HG02852 (cell line): ENCODE results near the gene HSBP1L1.

ENCODE experiments used
- ATAC-seq: cut with Tn5 transposase; IDR thresholded peaks from one replicate; pipeline ENCODE4 v1.9.1; 2021; ENCODE audit warnings: mild to moderate bottlenecking, moderate library complexity; ENCODE audit not compliant: unreplicated experiment

Gene HSBP1L1

DNA sequence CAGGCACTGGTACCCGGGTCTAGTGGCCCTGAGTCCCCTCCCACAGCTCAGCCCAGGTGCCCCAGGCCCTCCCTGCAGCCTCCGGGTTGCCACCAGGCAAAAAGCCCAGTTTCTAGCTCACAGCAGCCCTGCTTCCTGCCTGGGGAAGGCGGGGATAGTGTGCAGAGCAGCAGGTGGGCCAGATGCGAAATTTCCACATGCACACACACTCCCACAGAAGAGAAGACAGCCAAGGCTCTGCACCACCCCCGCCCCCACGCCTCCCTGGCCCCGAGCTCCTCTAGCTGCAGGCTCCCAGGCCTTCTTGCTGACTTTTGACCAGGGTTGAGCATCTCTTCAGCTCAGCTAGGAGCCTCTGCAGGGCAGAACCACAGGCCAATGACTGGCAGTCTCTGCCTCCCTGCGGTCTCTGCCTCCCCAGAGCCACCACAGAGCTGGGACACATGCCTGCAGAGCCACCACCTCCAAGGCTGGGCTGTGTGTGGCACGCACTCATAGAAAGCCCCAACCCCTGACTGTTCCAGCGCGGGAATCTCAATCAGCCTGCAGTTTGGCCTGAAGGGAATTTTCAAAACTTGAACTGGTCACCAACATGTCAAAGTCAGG lies 20.2 kb upstream of the HSBP1L1 start:
- ATAC-seq: peak; percentile 58

DNA sequence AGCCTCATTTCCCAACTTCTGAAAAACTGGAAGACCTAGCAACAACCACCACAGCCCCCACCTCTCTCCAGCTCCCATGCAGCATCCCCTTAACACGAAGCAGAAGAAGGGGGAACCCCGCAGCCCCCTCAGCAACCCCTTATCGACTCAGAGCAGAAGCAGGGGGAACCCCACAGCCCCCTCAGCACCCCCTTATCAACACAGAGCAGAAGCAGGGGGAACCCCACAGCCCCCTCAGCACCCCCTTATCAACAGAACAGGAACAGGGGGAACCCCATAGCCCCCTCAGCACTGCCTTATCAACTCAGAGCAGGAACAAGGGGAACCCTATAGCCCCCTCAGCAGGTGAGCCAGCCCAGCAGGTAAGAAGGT lies 19.7 kb upstream of the HSBP1L1 start:
- ATAC-seq: peak; percentile 9

DNA sequence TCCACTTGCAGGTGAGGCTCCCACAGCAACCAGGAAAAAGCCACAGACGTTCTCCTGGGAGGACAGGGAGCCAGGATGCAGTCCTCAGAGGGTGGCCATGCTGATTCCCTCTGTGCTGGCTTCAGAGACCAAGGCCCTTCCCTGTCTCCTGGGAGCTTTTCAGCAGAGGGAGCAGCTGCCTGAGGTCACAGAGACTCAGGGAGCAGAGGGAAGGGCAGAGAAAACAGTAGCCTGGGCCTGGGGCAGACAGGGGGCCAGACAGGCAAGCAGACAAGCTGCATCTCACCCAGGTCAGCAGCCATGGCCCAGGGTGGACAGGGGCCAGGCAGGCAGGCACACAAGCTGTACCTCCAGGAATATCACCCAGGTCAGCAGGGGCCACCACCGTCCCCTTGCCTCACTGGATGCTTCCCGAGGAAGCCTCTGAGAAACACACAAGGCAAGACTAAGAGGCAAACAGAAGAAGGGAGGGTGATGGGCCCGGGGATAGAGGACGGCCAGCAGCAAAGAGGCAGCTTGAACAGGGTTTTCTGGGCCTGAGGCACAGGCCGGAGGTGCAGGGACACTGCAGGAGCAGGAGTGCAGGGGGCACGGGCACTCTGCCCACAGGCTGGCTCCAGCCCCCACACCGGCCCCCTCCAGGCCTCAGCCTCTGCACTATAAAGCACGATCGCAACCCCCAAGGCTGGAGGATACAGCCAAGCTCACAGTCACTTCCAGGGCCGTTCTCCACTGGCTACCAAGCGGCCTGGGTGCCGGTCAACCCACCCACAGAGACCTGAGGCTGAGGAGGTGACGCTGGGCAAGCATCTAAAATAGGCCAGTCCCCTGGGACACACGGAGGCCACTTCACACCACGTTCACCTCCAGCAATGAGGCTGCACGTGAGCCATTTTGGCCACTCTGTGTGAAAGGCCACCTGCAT lies 19.1 kb upstream of the HSBP1L1 start:
- no peak for ATAC-seq

DNA sequence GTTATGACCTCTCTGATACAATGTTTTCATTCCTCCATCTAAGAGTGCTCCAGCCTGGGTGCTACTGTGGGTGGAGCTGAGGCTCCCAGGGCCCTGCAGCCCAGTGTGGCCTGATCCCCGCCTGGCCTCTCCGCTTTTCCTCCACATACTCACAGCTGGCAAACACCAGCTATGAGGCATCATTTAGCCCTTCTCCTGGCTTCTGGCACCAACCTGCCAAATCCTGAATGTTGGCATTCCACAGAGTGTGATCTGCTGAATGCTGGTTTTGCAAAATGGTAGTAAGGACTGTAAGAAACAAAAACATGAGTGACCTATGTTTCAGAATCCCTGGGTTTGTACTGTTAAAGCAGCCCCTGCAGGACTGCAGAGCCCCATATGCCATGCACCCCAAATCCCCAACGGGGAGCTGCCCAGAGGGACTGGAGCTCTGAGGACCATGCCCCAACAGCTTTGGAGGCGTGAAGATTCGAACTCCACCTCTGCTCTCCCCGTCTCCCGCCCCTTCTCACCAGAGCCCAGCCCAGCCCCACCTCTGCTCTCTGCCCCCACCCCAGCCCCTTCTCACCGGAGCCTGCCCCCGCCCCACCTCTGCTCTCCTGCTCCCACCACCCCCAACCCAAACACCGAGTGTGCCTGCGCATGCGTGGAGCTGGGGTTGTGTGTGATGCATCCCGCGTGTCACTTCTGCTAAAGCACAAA lies 17.2 kb upstream of the HSBP1L1 start:
- no peak for ATAC-seq

DNA sequence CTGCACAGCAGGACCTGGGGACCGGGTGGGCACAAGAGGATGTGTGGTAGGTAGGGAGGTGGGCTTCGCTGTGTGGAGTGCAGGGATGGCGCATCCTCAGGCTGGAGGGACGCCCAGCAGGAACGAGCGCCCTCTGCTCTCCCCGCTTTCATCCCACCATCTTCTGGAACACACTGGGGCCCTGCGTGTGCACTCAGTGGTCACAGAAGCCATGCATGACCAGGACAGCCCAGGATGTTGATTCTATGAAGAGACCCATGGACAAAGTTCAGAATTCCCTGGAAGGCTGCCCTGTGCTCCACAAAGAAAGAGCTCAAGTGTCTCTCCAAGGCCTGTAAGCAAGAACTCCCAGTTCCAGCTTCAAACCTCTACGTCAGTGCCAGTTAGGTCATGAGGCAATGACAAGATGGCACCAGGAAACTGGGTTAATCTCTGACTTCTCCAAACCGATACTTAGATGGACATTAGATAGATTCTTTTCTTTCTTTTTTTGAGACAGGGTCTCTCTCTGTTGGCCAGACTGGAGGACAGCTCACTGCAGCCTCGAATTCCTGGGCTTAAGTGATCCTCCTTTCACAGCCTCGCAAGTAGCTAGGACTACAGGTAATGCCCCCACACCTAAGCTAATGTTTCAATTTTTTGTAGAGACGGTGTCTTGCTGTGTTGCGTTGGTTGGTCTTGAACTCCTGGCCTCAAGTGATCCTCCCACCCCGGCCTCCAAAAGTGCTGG lies 16.4 kb upstream of the HSBP1L1 start:
- no peak for ATAC-seq

DNA sequence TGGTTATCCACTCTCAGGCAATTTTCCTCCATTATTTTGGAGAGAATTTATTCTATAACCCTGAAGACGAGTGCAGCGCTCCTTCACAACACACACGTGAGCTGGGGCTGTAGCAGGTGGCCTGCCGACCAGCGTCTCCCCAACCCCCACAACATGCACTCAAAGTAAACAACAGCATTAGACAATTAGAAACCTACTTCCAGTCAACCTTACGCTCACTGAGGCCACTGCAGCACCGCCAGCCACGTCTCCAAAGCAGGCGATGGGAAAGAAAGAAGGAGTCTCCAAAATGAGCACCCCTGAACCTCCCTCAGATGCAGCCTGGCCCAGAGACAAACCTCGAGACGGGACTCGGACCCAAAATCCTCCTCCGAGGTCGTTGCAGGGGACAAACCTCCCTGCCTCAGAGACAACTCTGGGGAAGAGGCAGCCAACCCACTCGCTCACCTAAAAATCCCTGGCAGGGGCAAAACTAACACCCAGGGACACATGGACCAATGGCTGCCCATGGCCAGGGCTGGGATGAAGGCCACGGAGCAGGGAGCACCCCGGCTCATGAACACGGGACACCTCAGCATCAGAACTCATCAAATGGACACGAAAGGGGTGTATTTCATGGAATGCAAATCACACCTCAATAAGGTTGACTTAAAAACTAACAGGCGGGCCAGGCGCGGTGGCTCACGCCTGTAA lies 15.6 kb upstream of the HSBP1L1 start:
- ATAC-seq: no peak

DNA sequence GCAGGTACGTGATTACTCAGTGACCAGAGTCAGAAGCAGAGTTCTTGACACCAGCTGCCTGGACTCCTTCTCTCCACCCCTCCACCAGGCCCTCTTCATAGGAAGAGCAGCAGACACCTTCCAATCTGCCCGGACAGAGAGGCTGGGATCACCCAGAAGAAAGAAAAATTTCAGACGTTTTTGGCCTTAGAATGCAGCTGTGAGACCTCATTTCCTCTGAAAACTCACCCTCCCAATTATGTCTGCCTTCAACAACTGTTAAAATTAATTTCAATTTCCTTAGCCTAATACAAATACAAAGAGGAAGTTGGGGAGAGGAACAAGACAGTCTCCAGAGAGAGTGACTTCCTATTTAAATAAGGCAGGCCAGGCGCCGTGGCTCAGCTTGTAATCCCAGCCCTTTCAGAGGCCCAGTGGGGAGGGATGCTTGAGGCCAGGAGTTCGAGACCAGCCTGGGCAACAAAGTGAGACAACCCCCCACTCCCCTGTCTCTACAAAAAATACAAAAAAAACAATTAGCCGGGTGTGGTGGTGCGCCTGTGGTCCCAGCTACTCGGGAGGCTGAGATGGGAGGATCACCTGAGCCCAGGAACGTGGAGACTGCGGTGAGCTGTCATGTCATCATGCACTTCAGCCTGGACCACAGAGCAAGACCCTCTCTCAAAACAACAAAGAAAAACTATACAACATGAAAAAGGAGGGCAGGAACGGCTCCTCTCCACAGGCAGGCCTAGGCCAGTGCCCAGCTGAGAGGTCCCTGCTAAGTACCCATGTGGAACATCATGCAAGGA lies 14.6 kb upstream of the HSBP1L1 start:
- ATAC-seq: peak; percentile 21

DNA sequence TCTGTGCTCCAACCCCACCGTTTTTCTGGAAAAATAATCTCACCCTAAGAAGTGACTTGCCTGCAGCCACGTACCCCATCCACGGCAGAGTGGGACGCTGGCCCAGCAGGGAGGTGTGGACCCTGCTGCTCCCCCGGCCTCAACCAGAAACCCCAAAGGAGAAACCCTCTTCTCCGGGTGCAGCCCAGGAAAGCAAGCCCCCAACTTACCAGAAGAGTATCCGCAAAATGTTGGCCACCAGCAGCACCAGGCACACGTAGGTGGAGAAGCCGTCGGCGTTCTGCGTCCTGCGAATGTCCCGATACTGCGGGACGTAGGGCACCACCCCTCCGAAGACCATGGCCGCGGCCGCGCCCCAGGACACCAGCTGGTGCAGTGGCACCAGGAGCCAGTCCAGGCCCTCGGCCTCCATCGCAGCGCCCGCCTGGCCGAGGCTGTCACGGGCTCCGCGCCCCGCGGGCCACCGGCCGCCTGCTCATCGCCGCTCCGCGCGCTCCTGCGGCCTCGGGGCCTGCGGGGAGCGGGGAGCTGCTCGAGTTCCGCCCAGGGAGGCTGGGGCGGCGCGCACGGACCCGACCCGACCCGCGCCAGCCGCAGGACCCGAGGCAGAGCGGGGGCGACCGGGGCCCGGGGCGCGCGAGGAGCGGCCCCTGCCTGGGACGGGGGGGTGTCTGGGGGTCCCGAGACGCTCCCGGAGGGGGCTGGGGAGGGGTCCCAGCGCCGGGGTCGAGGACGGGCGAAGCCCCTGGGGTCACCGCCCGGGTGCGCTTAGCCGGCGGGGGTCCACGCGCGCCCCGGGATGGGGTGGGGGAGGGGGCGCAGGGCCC lies 13.7 kb upstream of the HSBP1L1 start:
- ATAC-seq: peak; percentile 31

DNA sequence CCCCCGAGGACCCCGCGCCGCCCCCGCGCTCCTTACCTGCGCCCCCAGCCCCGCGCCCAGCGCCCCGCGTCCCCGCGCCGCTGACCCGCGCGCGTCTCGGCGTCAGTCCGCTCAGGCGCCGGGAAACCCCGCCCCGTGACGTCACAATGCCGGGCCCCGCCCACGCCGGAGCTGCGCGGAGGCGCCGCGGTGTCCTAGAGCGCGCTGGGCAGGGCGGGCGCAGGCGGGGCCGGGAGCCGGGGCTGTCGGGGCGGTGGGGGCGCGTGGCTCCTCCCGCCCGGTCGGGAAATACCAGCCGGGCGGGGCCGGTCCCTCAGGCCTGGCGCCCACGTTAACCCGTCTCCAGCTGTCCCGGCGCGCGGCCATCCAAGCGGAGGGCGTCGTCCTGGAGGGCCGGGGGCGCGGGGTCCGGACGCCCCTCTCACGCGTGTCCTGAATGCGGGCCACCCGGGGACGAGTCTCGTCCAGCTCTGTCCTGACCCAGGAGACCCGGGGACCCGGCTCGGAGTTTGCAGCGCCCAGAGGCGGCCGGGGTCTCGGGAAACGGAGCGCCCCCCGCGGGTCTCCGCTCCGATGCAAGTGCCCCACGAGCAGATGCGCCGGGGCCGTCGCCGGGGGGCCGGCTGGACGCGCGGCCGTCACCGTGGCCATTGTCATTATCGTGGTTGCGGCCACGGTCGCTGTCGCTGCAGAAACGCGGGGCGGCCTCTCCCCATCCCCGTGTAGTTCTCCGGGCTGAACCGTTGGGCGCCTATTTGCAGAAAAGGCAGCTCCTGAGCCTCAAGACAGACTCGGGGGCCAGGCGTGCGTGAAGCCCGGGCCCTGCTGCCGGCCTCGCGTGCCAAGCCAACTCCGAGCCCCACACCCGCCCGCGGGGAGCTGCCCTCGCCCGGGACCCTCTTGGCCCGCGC lies 12.6 kb upstream of the HSBP1L1 start, which contains the start of gene SLC66A2:
Gene SLC66A2 (minus strand): TSS at position 109 of the 911 bp plus-strand sequence. CDS start 727 bp downstream, outside the sequence.
- peak; percentile 77 for ATAC-seq

DNA sequence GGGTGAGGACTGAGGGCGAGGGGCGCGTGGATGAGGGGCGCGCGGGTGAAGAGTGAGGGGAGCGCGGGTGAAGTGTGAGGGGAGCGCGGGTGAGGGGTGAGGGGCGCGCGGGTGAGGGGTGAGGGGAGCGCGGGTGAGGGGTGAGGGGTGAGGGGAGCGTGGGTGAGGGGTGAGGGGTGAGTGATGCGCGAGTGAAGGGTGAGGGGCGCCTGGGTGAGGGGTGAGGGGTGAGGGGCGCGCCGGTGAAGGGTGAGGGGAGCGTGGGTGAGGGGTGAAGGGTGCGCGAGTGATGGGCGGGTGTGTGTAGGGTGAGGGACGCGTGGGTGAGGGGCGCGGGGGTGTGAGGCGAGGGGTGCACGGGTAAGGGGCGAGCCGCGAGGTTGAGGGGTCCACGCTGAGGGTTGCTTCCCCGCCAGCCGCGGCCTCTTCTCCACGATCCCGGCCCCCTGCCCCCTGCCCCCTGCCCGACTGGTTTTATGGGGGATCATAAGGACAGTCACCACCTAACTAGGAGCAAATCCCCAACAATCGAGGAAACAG lies 11.9 kb upstream of the HSBP1L1 start:
- ATAC-seq: no peak

DNA sequence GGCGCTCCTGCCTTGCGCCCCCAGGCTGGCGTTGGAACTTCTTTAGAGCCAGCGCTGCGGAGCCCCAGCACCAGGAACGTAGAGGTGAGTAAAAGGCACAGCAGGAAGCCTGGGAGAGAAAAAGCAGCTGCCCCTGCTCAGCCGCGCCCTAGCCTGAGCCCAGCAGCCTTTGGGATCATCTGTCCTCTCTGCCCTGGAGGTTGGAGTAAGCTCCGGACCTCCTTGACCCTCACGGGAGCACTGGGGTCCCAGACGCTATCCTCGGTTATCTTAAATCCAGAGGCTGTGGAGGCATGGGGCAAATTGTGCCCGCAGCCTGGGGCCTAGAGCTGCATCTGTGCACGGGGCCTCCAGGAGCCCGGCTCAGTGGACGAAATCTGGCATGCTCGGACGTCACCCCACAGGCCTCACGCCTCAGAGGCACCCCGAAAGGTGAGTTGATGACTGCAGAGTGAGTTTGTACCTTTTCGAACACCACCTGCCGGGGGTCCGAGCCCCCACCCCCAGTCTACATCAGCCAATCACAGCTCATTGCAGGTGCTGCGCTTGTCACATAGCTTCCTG lies 11.4 kb upstream of the HSBP1L1 start:
- ATAC-seq: no peak

DNA sequence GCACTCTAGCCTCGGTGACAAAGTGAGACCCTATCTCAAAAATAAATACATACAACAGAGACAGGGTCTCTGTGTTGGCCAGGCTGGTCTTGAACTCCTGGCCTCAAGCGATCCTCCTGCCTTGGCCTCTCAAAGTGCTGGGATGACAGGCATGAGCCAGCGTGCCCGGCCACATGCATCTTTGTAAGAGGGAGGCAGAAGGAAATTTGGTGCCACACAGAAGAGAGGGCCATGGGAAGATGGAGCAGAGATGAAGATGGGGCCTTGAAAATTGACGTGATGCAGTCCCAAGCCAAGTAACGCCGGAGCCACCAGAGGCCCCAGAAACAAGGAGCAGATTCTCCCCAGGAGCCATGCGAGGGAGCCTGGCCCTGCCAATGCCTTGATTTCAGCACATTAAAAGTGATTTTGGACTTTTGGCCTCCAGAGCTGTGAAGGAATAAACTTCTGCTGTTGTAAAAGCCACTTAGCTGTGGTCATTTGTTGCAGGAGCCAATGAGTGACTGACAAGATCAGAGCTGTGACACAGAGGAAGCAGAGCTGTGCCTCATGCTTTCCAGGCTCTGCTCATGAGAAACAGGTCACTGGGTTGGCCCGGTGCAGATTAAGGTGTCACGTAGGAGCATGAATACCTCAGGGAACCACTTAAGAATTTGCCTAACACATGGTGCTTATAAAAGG lies 10.3 kb upstream of the HSBP1L1 start:
- ATAC-seq: no peak

DNA sequence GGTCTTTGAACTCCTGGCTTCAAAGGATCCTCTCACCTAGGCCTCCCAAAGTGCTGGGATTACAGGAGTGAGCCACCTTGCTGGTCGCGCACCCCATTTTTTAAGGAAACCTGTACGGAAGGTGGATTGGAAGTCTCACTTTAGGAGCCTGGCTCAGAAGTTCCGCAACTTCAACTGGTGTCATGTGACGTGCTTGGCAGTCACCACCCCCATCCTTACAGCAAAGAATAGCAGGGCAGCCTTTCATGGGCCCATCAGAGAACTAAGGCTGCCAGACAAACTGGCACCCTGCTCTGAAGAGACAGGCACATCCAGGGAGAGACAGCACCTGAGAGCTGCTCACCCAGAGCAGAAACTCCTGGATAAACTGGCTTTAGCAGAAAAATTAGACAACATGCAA lies 9.7 kb upstream of the HSBP1L1 start:
- ATAC-seq: no peak

DNA sequence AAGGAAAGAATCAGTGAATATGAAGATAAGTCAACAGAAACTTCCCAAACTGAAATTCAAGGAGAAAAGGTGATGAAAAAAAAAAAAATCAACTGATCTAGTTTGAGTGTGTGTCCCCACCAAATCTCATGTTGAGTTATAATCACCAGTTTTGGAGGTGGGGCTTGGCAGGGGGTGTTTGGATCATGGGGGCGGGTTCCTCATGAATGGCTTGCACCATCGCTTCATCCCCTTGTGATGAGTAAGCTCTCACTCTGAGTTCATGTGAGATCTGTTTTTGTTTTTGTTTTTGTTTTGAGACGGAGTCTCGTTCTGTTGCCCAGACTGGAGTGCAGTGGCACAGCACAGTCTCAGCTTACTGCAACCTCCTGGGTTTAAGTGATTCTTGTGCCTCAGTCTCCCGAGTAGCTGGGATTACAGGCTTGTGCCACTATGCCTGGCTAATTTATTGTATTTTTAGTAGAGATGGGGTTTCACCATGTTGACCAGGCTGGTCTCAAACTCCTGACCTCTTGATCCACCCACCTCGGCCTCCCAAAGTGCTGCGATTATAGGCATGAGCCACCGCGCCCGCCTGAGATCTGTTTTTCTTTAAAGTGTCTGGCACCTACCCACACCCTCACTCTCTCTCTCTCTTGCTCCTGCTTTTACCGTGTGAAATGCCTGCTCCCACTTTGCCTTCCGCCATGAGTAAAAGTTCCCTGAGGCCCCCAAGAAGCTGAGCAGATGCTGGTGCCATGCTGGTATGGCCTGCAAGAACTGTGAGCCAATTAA lies 9.0 kb upstream of the HSBP1L1 start:
- no peak for ATAC-seq

DNA sequence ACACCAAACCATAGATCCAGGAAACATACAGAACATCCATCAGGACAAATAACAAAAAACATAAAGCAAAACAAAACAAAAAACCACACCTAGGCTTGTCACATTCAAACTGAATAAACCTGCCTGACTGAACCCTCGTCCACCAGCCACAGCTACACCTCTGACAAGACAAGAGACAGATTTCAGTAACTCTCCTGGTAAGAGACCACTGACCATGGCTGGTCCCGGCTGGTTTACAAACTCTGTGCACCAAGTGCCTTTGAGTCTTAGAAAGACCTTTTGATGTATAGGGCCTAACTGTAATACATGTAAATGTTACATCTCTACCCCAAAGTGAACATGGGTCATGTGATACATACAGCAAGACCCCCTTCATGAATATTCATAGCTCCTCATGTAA lies 8.2 kb upstream of the HSBP1L1 start:
- ATAC-seq: no peak

DNA sequence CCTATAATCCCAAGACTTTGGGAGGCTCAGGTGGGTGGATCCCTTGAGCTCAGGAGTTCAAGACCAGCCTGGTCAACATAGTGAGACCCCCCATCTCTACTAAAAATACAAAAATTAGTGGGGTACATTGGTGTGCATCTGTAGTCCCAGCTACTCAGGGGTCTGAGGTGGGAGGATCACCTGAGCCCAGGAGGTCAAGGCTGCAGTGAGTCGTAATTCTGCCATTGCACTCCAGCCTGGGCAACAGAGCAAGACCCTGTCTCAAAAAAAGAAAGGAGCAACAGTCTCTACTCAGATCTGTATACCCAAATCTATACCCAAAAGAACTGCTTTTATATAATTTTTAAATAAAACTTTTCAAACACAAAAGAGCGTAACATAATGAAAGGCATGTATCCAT lies 5.5 kb upstream of the HSBP1L1 start:
- no peak for ATAC-seq
